Rectal smooth muscle tissue (tissue), 1 donor: Measurements from ENCODE around the gene RHPN2.

Experiments used
- H3K27ac ChIP-seq: one replicate; pipeline ENCODE4 v1.7.0; 2013; ENCODE audit warnings: low read depth, low read length, inconsistent platforms
- H3K27me3 ChIP-seq: one replicate; pipeline ENCODE4 v1.7.0; 2013; ENCODE audit warnings: low read length; ENCODE audit not compliant: control insufficient read depth, insufficient read depth
- H3K36me3 ChIP-seq: one replicate; pipeline ENCODE4 v1.7.0; 2013; ENCODE audit warnings: low read length; ENCODE audit not compliant: control insufficient read depth, insufficient read depth
- H3K4me1 ChIP-seq: one replicate; pipeline ENCODE4 v1.7.0; 2013; ENCODE audit warnings: low read length; ENCODE audit not compliant: control insufficient read depth, insufficient read depth
- H3K4me3 ChIP-seq: one replicate; pipeline ENCODE4 v1.7.0; 2013; ENCODE audit warnings: low read length
- H3K9ac ChIP-seq: one replicate; pipeline ENCODE4 v1.7.0; 2013; ENCODE audit warnings: low read length

RHPN2 gene

GRCh38 chr19:33064792-33065550 lies at the start of gene RHPN2:
TSS of gene RHPN2 (minus strand) at chr19:33064888. CDS start at chr19:33064852, 36 bp downstream.
- no peak within 1 kb of the TSS for H3K27ac ChIP-seq
- no peaks in the 10 kb centered on the region for H3K27me3 ChIP-seq
- H3K36me3 ChIP-seq, result no peaks in the 10 kb centered on the region
- H3K4me3 ChIP-seq, result peak within 1 kb of the TSS; percentile 65
- no peak within 1 kb of the TSS for H3K9ac ChIP-seq
- no peaks in the 10 kb centered on the region for H3K4me1 ChIP-seq

DNA sequence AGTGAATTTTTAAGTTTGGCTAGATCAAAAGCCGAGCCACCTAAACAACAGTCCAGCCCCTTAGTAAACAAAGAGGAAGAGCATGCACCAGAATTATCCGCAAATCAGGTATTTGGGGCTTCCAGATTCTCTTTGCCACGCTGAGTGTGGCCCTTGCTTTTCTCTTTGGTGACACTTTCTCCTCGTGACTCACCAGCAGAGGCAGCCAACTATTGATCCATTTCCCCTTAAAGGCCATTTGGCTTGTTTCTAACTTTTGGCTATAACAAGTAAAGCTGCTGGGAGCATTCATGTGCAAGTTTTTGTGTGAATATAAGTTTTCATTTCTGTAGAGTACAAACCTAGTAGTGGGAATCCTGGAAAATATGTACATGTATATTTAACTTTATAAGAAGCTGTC lies 49.6 kb upstream of the RHPN2 start:
- no peak overlapping the region for H3K9ac ChIP-seq
- H3K4me1 ChIP-seq, result no peaks in the 10 kb centered on the region
- H3K36me3 ChIP-seq, result peaks cover 32% of the 10 kb centered on the region
- H3K27me3 ChIP-seq, result no peaks in the 10 kb centered on the region
- no peak overlapping the region for H3K27ac ChIP-seq
- H3K4me3 ChIP-seq, result no peak overlapping the region

DNA sequence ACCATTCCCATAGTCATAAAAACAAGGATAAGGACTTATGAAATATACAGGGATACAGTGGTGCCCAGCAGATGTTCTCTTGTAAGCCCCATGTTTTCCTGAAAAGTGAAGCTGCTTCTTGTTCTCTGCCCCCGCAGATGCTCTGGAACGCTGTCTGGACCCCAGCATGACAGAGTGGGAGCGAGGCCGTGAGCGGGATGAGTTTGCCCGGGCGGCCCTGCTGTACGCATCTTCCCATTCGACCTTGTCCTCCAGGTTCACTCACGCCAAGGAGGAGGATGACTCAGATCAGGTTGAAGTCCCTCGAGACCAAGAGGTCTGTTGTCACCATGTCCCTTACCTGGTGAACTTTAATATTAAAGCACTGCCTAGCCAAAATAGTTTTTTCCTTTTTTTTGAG lies 46.9 kb upstream of the RHPN2 start:
- Histone ChIP-seq H3K9ac (no peak overlapping the region), H3K36me3 (peaks cover 36% of the 10 kb centered on the region), H3K4me3 (no peak overlapping the region), H3K27me3 (no peaks in the 10 kb centered on the region), H3K27ac (no peak overlapping the region), H3K4me1 (no peaks in the 10 kb centered on the region)

DNA sequence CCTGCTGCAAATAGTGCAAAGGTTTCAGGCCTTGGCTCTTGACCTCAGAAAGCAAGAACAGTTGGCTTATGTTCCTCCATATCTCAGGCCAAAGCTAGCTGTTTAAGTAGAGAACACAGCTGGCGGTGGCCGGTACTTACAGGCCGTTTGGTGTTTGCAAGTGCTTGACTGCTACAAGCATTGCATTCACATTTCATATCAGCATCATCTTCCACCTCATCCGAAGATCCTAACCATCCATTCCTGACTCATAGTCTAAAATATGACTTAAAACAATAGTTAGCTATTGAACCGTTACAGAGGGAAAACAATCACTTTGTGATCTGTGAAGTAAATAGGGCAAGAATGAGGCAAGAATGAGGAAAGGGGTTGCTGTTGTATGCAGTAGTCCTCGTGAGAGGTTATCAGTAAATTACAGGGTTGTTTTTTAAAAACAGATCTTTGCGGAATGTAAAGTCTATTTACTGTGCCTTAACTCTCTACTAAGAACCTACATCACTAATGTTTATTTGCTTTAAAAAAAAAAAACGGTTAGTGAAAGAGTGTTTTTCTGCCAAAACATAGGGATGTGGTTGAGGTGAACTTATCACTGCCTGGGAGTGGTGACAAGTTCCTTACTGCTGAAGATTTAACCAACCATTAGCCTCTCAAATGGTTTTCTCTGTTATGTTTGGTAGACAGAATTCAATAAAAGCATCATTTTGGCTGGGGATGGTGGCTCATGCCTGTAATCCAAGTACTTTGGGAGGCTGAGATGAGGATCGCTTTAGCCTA lies 45.6 kb upstream of the RHPN2 start:
- H3K4me3 ChIP-seq, result no peak overlapping the region
- peaks cover 34% of the 10 kb centered on the region for H3K36me3 ChIP-seq
- H3K4me1 ChIP-seq, result no peaks in the 10 kb centered on the region

DNA sequence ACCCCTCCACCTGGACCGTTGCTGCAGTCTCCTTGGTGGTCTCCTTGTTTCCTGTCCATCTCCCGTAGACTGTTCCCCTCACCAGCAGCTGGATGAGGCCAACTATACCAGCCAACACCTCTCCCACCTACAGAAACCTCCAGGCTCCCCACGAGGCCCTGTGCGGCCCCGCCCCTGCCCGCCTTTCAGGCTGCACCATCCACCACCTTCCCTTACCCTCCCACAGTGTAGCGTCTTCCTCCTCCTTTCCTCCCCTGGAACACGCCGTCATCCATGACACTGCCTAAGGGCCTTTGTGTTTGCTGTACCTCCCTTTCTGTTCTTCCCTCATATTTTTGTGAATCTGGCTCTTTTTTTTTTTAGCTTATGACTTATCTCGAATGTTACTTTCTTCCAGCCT lies 43.5 kb upstream of the RHPN2 start:
- Histone ChIP-seq H3K4me1 (no peaks in the 10 kb centered on the region), H3K4me3 (no peak overlapping the region), H3K27ac (no peak overlapping the region), H3K36me3 (peaks cover 38% of the 10 kb centered on the region), H3K9ac (no peak overlapping the region), H3K27me3 (no peaks in the 10 kb centered on the region)

More for the DNA sequence above, 45.6 kb upstream of the RHPN2 start:
- H3K27me3 ChIP-seq, result no peaks in the 10 kb centered on the region
- no peak overlapping the region for H3K9ac ChIP-seq
- no peak overlapping the region for H3K27ac ChIP-seq

DNA sequence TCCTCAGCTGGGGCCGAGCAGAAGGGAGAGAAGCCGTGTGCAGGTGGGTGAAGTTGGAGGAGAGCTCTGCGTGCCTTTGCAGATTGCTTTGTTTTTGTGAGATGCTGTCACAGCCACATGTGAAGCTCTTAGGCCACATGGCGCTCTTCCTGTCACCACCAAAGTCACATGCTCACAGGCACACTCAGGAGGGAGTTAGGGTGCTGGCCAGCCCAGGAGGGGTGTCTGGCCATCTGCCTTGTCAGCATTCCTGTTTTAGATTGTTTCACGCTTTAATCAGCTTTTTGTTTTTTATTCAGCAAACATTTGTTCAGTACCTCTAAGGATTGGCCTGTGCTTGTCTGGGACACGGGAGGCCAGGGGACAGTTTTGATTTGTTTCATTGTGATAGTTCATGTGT lies 38.2 kb upstream of the RHPN2 start:
- no peaks in the 10 kb centered on the region for H3K4me1 ChIP-seq
- peaks cover 41% of the 10 kb centered on the region for H3K36me3 ChIP-seq
- no peak overlapping the region for H3K9ac ChIP-seq
- H3K27ac ChIP-seq, result no peak overlapping the region
- no peaks in the 10 kb centered on the region for H3K27me3 ChIP-seq
- H3K4me3 ChIP-seq, result no peak overlapping the region

- H3K27me3 ChIP-seq, result no peaks in the 10 kb centered on the region
- no peaks in the 10 kb centered on the region for H3K4me1 ChIP-seq
- no peak overlapping the region for H3K4me3 ChIP-seq
- H3K36me3 ChIP-seq, result peaks cover 40% of the 10 kb centered on the region
- H3K9ac ChIP-seq, result no peak overlapping the region
- H3K27ac ChIP-seq, result no peak overlapping the region
Measured at GRCh38 chr19:33100894-33101644, 36.4 kb upstream of the RHPN2 start.

DNA sequence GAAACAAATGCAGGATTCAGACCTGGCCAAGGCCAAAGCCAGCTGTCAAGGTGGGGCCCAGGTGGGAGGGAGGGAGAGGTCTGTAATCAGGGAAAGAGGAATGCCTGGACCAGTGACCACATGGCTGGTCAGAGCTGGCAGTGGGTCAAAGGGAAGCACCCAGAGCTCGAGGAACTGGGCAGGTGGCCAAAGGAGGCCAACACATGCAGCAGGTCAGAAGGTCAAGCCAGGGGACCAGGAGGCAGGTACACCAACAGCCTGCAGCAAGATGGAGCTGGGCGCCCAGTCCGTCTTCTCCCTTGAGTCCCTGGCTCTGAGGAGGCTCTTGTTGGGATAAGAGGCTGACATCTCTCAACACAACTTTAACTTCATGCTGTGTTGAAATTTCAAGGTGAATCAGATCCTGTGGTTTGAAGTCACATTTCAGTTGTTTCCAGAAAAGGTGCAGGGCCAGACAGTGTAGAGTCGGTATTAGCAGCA lies 33.4 kb upstream of the RHPN2 start:
- Histone ChIP-seq H3K36me3 (peaks cover 45% of the 10 kb centered on the region), H3K4me1 (no peaks in the 10 kb centered on the region), H3K4me3 (no peak overlapping the region), H3K27ac (no peak overlapping the region), H3K9ac (no peak overlapping the region), H3K27me3 (no peaks in the 10 kb centered on the region)

DNA sequence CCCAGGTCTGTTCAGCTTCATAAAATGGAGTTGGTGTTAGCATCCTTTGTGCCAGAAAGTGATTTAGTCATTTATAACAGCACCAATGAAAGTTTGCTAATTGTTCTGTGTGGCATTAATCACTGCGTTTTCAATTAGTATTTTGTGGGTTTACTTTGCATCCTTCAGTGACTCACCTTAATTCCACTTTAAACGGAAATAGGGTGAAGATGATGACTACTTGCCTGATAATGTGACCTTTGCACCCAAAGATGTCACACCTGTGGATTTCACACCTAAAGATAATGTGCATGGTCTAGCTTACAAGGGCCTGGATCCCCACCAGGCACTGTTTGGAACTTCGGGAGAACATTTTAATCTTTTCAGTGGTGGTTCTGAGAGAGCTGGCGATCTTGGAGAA lies 31.3 kb upstream of the RHPN2 start:
- Histone ChIP-seq H3K27ac (no peak overlapping the region), H3K4me1 (no peaks in the 10 kb centered on the region), H3K9ac (no peak overlapping the region), H3K27me3 (no peaks in the 10 kb centered on the region), H3K36me3 (peaks cover 43% of the 10 kb centered on the region), H3K4me3 (no peak overlapping the region)

GRCh38 chr19:33094436-33095067 lies 29.9 kb upstream of the RHPN2 start:
- H3K4me1 ChIP-seq, result no peaks in the 10 kb centered on the region
- no peak overlapping the region for H3K27ac ChIP-seq
- H3K9ac ChIP-seq, result no peak overlapping the region
- no peaks in the 10 kb centered on the region for H3K27me3 ChIP-seq
- peaks cover 37% of the 10 kb centered on the region for H3K36me3 ChIP-seq
- H3K4me3 ChIP-seq, result no peak overlapping the region

- no peaks in the 10 kb centered on the region for H3K27me3 ChIP-seq
- H3K4me3 ChIP-seq, result no peak overlapping the region
- peaks cover 33% of the 10 kb centered on the region for H3K36me3 ChIP-seq
- H3K9ac ChIP-seq, result no peak overlapping the region
- no peak overlapping the region for H3K27ac ChIP-seq
- no peaks in the 10 kb centered on the region for H3K4me1 ChIP-seq
Measured at GRCh38 chr19:33093420-33094210, 28.9 kb upstream of the RHPN2 start.
